ENCODE data around the gene HBEGF.

The HBEGF gene

GRCh38 chr5:140346348-140347221, at the start of gene HBEGF:
Gene HBEGF (minus strand): TSS chr5:140346603. CDS start chr5:140346328, 275 bp downstream.
- peak within 1 kb of the TSS; percentile 56 for H3K4me3 ChIP-seq (replicated peaks; ENCODE audit: low read depth, low read length)
- peak; percentile 41 for TF ChIP-seq CTCF (IDR thresholded peaks at IDR 0.05; ENCODE audit: low read depth, low read length, missing control alignments)
- DNase-seq (ENCODE audit: extremely low read depth, low read depth), result no peak

- no peak for TF ChIP-seq CTCF (IDR thresholded peaks at IDR 0.05; ENCODE audit: low read depth, low read length, missing control alignments)
- DNase-seq (ENCODE audit: extremely low read depth, low read depth), result no peak
- H3K4me3 ChIP-seq (replicated peaks; ENCODE audit: low read depth, low read length), result no peak overlapping the region
Measured at GRCh38 chr5:140393738-140394137, 47.3 kb upstream of the HBEGF start.

GRCh38 chr5:140391732-140392131, 45.3 kb upstream of the HBEGF start:
- no peak overlapping the region for H3K4me3 ChIP-seq (replicated peaks; ENCODE audit: low read depth, low read length)
- no peak for TF ChIP-seq CTCF (IDR thresholded peaks at IDR 0.05; ENCODE audit: low read depth, low read length, missing control alignments)
- DNase-seq (ENCODE audit: extremely low read depth, low read depth), result no peak

GRCh38 chr5:140391312-140391711, 44.9 kb upstream of the HBEGF start:
- no peak for DNase-seq (ENCODE audit: extremely low read depth, low read depth)
- TF ChIP-seq CTCF (IDR thresholded peaks at IDR 0.05; ENCODE audit: low read depth, low read length, missing control alignments), result no peak
- no peak overlapping the region for H3K4me3 ChIP-seq (replicated peaks; ENCODE audit: low read depth, low read length)

- no peak overlapping the region for H3K4me3 ChIP-seq (replicated peaks; ENCODE audit: low read depth, low read length)
- no peak for TF ChIP-seq CTCF (IDR thresholded peaks at IDR 0.05; ENCODE audit: low read depth, low read length, missing control alignments)
- DNase-seq (ENCODE audit: extremely low read depth, low read depth), result no peak
Measured at GRCh38 chr5:140388052-140388451, 41.6 kb upstream of the HBEGF start.

GRCh38 chr5:140383300-140383699, 36.9 kb upstream of the HBEGF start:
- no peak for TF ChIP-seq CTCF (IDR thresholded peaks at IDR 0.05; ENCODE audit: low read depth, low read length, missing control alignments)
- no peak for DNase-seq (ENCODE audit: extremely low read depth, low read depth)
- no peak overlapping the region for H3K4me3 ChIP-seq (replicated peaks; ENCODE audit: low read depth, low read length)
